OCI-LY3 (cell line): ENCODE data around the gene TBC1D22B.

Experiments
- CTCF ChIP-seq: fragments of 200-600, 300-600 bp; sonication (generic); IDR thresholded peaks from 2 replicates; pipeline ENCODE4 v1.5.1; 2014; ENCODE audit warnings: antibody characterized with exemption, low read length, low read depth
- EZH2phosphoT487 ChIP-seq: fragments of 200-600 bp; shearing (Covaris generic); IDR thresholded peaks from 2 replicates; pipeline ENCODE4 v1.6.1; 2018; ENCODE audit warnings: antibody characterized with exemption, mixed run types, low read depth

- TF ChIP-seq CTCF (no peak), EZH2phosphoT487 (no peak)
Measured at GRCh38 chr6:37273690-37274089, 16.1 kb downstream of the TBC1D22B start.
